Panc1 (cell line): Measurements from ENCODE around the gene KIZ. TPM values are rescaled to one million over a fixed set of nuclear protein-coding genes. Genes with fewer than 3 reads are reported as not detected.

Experiments
- ATAC-seq: fragments of 200-7000 bp; cut with Tn5 transposase; 2 replicates; pipeline ENCODE4 v1.9.1; 2020; ENCODE audit warnings: mild to moderate bottlenecking, moderate library complexity
- BruUV-seq: library from RNA; stranded (reverse); fragments of 400-500 nt; replicated peaks from 2 replicates; lab custom pipeline; 2021; lab: Mats Ljungman, UMichigan
- CTCF ChIA-PET: fragments of 300-600 bp; sonication (Branson Sonifier 250); formaldehyde crosslinking; loops from one replicate; lab custom pipeline; 2022; ENCODE audit warnings: antibody characterized with exemption; lab: Charles Lee
- POLR2A ChIA-PET: fragments of 300-600 bp; sonication (Branson Sonifier 250); formaldehyde crosslinking; loops from one replicate; lab custom pipeline; 2022; ENCODE audit warnings: antibody characterized with exemption; lab: Charles Lee
- DNase-seq: peaks from one replicate; pipeline ENCODE4 v3.0.0-alpha.2; 2010; ENCODE audit warnings: low read depth, low spot score
- H3K27ac ChIP-seq: 2 replicates; pipeline ENCODE4 v1.5.1; 2011; ENCODE audit warnings: mild to moderate bottlenecking, low read length, inconsistent platforms
- H3K27me3 ChIP-seq: fragments of 200-500 bp; sonication (Bioruptor generic); 2 replicates; pipeline ENCODE4 v1.6.0; 2014; ENCODE audit warnings: low read length, inconsistent platforms; ENCODE audit not compliant: control insufficient read depth, insufficient read depth
- H3K36me3 ChIP-seq: fragments of 200-500 bp; sonication (Bioruptor generic); 2 replicates; pipeline ENCODE4 v1.5.1; 2014; ENCODE audit warnings: inconsistent platforms, mild to moderate bottlenecking, low read length, moderate library complexity; ENCODE audit not compliant: control insufficient read depth, insufficient read depth
- H3K4me1 ChIP-seq: 2 replicates; pipeline ENCODE4 v1.5.1; 2011; ENCODE audit warnings: inconsistent platforms, mild to moderate bottlenecking, low read length, moderate library complexity; ENCODE audit not compliant: control insufficient read depth, insufficient read depth
- H3K4me3 ChIP-seq, 2 experiments: 2 replicates each; pipeline ENCODE4 v1.5.1; 2011 to 2012; ENCODE audit warnings: low read depth in 2 of 2, low read length in 2 of 2, mild to moderate bottlenecking in 2 of 2, inconsistent platforms in 1 of 2, moderate library complexity in 1 of 2
- H3K9me3 ChIP-seq: fragments of 200-500 bp; sonication (Bioruptor generic); 2 replicates; pipeline ENCODE4 v1.5.1; 2014; ENCODE audit warnings: low read depth, mild to moderate bottlenecking, inconsistent platforms, low read length, moderate library complexity; ENCODE audit not compliant: control insufficient read depth, insufficient read depth
- POLR2AphosphoS5 ChIP-seq: IDR thresholded peaks from 2 replicates; pipeline ENCODE4 v1.6.1; 2012; ENCODE audit warnings: mild to moderate bottlenecking, low read depth, low read length, moderate library complexity
- SIN3A ChIP-seq: IDR thresholded peaks from 2 replicates; pipeline ENCODE4 v1.6.1; 2012; ENCODE audit warnings: low read depth, mild to moderate bottlenecking, low read length, moderate library complexity, borderline replicate concordance; ENCODE audit not compliant: insufficient read depth
- TCF7L2 ChIP-seq: IDR thresholded peaks from 2 replicates; pipeline ENCODE4 v1.6.1; 2011; ENCODE audit warnings: mild to moderate bottlenecking, low read depth, low read length, inconsistent platforms
- in situ Hi-C: cut with HindIII; loops from 2 replicates; pipeline ENCODE4 v1.10.0; 2016; ENCODE audit warnings: low sequenced_read_pairs, low pct_unique_long_range_greater_than_20kb
- intact Hi-C: fragments of 100-400 bp; cut with micrococcal nuclease; formaldehyde crosslinking; loops from one replicate; pipeline ENCODE4 v1.10.0; 2022; ENCODE audit not compliant: unreplicated experiment
- total RNA-seq: library from RNA; stranded (reverse); gene quantifications from one replicate; pipeline ENCODE4 v1.2.1, GENCODE V29; 2021; ENCODE audit not compliant: unreplicated experiment
- TF ChIP-seq, protein P1 (sequence below): fragments of 450-650 bp; IDR thresholded peaks from 2 replicates; pipeline ENCODE4 v1.5.1; 2017; ENCODE audit warnings: mild to moderate bottlenecking
- TF ChIP-seq, protein P2 (sequence below), 2 experiments: IDR thresholded peaks; 2 replicates each; pipeline ENCODE4 v1.6.1; 2011 to 2012; ENCODE audit warnings: low read depth in 2 of 2, control low read depth in 1 of 2, low read length in 1 of 2, mild to moderate bottlenecking in 1 of 2, moderate library complexity in 1 of 2; ENCODE audit not compliant: insufficient read depth in 1 of 2

KIZ gene
- total RNA-seq, 1 experiment from 2014 or later: 6.5 TPM

DNA sequence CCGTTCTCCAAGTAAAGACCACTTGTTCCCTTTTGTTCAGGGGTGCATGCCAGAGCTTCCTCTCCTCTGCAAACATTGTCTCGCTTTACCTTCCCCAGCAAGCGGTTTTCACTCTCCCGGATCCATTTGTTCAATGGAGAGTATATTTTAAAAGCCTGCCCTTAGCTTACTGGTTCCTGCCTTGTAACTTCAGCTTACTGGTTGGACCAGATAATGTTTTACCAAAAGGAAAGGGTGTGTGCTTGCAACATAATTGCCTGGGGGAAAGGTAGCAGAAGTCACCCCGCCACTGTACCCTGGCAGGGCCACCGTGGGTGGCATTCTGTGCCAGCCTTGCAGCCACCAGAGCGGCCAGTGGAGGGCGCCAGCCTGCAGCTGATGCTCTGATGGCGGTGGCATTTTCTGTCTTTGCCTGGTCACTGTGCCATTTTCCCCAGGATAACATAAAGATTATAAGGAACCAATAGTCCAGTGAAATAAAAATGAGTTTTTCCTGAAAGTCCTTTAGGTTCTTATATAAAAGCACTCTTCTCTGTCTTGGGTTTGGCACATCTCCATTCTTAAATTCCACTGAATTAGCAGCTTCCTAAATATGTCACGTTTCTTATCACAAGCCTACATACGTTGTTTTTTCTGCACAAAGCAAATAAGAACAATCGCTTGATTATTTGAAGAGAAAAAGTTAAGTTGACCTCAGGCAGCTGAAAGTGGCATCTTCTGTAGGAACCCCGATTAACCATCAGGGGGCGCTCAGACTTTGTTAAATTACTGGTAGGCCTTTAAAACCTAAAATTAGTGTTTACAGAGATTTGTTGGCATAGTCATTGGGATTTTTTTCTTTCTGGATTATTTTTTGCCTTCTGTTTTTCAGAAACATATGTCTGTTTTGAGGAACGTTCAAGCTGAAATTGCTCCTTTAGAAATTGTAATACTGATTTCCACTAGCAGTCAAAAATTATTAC, 109.9 kb downstream of the KIZ start (continued):
- TF ChIP-seq, protein P1, sequence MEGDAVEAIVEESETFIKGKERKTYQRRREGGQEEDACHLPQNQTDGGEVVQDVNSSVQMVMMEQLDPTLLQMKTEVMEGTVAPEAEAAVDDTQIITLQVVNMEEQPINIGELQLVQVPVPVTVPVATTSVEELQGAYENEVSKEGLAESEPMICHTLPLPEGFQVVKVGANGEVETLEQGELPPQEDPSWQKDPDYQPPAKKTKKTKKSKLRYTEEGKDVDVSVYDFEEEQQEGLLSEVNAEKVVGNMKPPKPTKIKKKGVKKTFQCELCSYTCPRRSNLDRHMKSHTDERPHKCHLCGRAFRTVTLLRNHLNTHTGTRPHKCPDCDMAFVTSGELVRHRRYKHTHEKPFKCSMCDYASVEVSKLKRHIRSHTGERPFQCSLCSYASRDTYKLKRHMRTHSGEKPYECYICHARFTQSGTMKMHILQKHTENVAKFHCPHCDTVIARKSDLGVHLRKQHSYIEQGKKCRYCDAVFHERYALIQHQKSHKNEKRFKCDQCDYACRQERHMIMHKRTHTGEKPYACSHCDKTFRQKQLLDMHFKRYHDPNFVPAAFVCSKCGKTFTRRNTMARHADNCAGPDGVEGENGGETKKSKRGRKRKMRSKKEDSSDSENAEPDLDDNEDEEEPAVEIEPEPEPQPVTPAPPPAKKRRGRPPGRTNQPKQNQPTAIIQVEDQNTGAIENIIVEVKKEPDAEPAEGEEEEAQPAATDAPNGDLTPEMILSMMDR: peak; percentile 98

DNA sequence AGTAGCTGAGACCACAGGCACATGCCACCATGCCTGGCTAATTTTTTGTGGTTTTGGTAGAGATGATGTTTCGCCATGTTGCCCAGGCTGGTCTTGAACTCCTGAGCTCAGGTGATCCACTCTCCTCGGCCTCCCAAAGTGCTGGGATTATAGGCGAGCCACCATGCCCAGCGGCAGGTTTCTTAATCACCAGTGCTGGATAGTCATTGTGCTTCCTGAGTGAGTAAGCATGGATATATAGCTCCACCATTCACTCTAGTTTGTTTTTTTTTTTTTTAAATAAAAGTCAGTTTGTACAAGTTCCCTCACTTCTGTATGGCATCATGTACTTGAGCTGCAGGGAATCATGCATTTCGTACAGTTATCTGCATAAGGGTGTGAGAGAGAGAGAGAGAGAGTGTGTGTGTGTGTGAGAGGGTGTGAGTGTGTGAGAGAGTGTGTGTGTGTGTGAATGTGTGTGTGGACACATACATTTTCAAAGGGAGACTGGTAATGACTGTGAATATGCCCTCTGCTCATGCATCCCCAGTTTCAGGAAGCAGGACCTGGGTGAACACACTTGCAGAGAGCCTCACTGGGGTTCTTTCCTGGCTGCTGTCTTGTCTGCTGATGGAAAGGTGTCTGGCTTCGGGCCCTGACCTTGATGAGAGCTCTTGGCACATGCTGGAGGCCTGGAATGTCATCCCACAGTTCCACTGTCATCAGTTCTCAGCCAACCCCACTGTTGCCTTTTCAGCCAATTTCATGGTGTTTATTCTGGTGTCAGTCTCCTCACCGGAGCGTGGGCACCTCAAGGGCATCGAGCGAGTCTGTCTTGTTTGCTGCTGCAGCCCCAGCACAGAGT, 112.3 kb downstream of the KIZ start:
- ATAC-seq (no peak; the same call in 1 of the 2 replicates), DNase-seq (no peak)
- Histone ChIP-seq H3K27me3 (no peaks in the 10 kb centered on the region), H3K9me3 (no peaks in the 10 kb centered on the region), H3K4me1 (0 out of 2 replicates have a peak, but pooled peaks cover 2% of the 10 kb centered on the region), H3K36me3 (no peaks in the 10 kb centered on the region), H3K4me3 (no peak overlapping the region), H3K27ac (no peak overlapping the region)
- in situ Hi-C loops (no loop called here), intact Hi-C loops (loop anchor here (5.0 to 10.0 kb wide), 4 partner anchors 264 to 379 kb away; no protein-coding TSS in a partner anchor)
- POLR2A ChIA-PET: interaction anchor here (0.7 kb wide), 1 partner anchor 40 kb away, joined by 3 read pairs; no protein-coding TSS in a partner anchor
- TF ChIP-seq POLR2AphosphoS5: no peak
- TF ChIP-seq, protein P2, sequence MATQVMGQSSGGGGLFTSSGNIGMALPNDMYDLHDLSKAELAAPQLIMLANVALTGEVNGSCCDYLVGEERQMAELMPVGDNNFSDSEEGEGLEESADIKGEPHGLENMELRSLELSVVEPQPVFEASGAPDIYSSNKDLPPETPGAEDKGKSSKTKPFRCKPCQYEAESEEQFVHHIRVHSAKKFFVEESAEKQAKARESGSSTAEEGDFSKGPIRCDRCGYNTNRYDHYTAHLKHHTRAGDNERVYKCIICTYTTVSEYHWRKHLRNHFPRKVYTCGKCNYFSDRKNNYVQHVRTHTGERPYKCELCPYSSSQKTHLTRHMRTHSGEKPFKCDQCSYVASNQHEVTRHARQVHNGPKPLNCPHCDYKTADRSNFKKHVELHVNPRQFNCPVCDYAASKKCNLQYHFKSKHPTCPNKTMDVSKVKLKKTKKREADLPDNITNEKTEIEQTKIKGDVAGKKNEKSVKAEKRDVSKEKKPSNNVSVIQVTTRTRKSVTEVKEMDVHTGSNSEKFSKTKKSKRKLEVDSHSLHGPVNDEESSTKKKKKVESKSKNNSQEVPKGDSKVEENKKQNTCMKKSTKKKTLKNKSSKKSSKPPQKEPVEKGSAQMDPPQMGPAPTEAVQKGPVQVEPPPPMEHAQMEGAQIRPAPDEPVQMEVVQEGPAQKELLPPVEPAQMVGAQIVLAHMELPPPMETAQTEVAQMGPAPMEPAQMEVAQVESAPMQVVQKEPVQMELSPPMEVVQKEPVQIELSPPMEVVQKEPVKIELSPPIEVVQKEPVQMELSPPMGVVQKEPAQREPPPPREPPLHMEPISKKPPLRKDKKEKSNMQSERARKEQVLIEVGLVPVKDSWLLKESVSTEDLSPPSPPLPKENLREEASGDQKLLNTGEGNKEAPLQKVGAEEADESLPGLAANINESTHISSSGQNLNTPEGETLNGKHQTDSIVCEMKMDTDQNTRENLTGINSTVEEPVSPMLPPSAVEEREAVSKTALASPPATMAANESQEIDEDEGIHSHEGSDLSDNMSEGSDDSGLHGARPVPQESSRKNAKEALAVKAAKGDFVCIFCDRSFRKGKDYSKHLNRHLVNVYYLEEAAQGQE (IDR thresholded peaks at IDR 0.05; ENCODE audit: insufficient read depth in 1 of 2, low read depth in 2 of 2, low read length in 1 of 2): no peak
- no peak for TF ChIP-seq SIN3A
- no peak for TF ChIP-seq TCF7L2
- TF ChIP-seq, protein P1: no peak
- no TSS peak for BruUV-seq
- CTCF ChIA-PET: interaction anchor here (1.1 kb wide), 1 partner anchor 267 kb away, joined by 3 read pairs; no protein-coding TSS in a partner anchor
